HepG2 (cell line): Measurements from ENCODE around the gene ENTPD1. TPM values are rescaled to one million over a fixed set of nuclear protein-coding genes. Genes with fewer than 3 reads are reported as not detected.

ENCODE experiments used
- BRCA1 ChIP-seq: sonication (generic); formaldehyde crosslinking; IDR thresholded peaks from 2 replicates; pipeline ENCODE4 v1.4.0; 2020; ENCODE audit warnings: missing genetic modification reagents
- polyA plus RNA-seq, 8 experiments: library from polyadenylated mRNA; depleted of rRNA in 3 of 8; stranded (reverse) in 7 of 8; unstranded in 1 of 8; fragments of >200 nt; fragmentation: Illumina TruSeq in 4 of 8; extraction: Trizol in 4 of 8; gene quantifications; 2 replicates each; pipeline versions ENCODE4 v1.2.1 to v1.2.3, GENCODE V29; 2011 to 2016; ENCODE audit warnings: low read depth in 4 of 8, missing spikeins in 1 of 8, mixed read lengths in 1 of 8; ENCODE audit not compliant: insufficient read depth in 1 of 8
- total RNA-seq, 5 experiments: library from RNA; depleted of rRNA; stranded (reverse); fragments of >200 nt; fragmentation: Illumina TruSeq; extraction: Trizol; gene quantifications; 2 replicates each; pipeline ENCODE4 v1.2.3, GENCODE V29; 2016; ENCODE audit warnings: low read depth in 1 of 5
- TF ChIP-seq, protein P1 (sequence below): sonication (generic); formaldehyde crosslinking; IDR thresholded peaks from 2 replicates; pipeline ENCODE4 v1.4.0; 2020; ENCODE audit warnings: missing genetic modification reagents
- TF ChIP-seq, protein P2 (sequence below): sonication (generic); formaldehyde crosslinking; IDR thresholded peaks from 2 replicates; pipeline ENCODE4 v1.4.0; 2020; ENCODE audit warnings: mild to moderate bottlenecking, missing genetic modification reagents
- TF ChIP-seq, protein P3 (sequence below): sonication (generic); formaldehyde crosslinking; IDR thresholded peaks from 2 replicates; pipeline ENCODE4 v1.5.1; 2020; ENCODE audit warnings: missing genetic modification reagents, mild to moderate bottlenecking, borderline replicate concordance
- TF ChIP-seq, protein P4 (sequence below): sonication (generic); formaldehyde crosslinking; IDR thresholded peaks from 2 replicates; pipeline ENCODE4 v1.8.0; 2022; ENCODE audit warnings: mild to moderate bottlenecking, missing genetic modification reagents

Gene ENTPD1
- total and polyA plus RNA-seq, 2 of the 13 experiments (the other 11 are each of a cell fraction or from before 2014, with no cell fraction given), result 0.07 TPM

DNA sequence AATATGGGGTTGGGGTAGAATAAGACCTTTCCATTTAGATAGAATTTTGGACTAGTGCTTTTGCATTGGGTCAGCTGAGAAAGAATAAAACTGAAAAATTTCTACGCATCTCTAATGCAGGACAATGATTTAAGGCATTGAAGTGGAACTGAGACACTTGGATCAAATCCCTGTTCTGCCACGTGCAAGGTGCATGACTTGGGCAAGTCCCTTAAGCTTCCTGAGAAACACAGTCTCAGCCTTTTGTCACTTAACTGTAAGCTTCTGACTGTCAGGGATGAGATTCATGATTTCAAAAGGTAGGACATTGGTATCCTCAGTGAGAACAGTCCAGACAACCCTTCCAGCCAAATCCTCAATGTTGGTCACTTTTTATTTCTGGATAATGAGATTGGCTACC, 59.2 kb downstream of the ENTPD1 start (continued):
- TF ChIP-seq, protein P1, sequence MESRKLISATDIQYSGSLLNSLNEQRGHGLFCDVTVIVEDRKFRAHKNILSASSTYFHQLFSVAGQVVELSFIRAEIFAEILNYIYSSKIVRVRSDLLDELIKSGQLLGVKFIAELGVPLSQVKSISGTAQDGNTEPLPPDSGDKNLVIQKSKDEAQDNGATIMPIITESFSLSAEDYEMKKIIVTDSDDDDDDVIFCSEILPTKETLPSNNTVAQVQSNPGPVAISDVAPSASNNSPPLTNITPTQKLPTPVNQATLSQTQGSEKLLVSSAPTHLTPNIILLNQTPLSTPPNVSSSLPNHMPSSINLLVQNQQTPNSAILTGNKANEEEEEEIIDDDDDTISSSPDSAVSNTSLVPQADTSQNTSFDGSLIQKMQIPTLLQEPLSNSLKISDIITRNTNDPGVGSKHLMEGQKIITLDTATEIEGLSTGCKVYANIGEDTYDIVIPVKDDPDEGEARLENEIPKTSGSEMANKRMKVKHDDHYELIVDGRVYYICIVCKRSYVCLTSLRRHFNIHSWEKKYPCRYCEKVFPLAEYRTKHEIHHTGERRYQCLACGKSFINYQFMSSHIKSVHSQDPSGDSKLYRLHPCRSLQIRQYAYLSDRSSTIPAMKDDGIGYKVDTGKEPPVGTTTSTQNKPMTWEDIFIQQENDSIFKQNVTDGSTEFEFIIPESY (CRISPR knock-in tag), result no peak
- no peak for TF ChIP-seq BRCA1 (CRISPR knock-in tag)
- TF ChIP-seq, protein P2, sequence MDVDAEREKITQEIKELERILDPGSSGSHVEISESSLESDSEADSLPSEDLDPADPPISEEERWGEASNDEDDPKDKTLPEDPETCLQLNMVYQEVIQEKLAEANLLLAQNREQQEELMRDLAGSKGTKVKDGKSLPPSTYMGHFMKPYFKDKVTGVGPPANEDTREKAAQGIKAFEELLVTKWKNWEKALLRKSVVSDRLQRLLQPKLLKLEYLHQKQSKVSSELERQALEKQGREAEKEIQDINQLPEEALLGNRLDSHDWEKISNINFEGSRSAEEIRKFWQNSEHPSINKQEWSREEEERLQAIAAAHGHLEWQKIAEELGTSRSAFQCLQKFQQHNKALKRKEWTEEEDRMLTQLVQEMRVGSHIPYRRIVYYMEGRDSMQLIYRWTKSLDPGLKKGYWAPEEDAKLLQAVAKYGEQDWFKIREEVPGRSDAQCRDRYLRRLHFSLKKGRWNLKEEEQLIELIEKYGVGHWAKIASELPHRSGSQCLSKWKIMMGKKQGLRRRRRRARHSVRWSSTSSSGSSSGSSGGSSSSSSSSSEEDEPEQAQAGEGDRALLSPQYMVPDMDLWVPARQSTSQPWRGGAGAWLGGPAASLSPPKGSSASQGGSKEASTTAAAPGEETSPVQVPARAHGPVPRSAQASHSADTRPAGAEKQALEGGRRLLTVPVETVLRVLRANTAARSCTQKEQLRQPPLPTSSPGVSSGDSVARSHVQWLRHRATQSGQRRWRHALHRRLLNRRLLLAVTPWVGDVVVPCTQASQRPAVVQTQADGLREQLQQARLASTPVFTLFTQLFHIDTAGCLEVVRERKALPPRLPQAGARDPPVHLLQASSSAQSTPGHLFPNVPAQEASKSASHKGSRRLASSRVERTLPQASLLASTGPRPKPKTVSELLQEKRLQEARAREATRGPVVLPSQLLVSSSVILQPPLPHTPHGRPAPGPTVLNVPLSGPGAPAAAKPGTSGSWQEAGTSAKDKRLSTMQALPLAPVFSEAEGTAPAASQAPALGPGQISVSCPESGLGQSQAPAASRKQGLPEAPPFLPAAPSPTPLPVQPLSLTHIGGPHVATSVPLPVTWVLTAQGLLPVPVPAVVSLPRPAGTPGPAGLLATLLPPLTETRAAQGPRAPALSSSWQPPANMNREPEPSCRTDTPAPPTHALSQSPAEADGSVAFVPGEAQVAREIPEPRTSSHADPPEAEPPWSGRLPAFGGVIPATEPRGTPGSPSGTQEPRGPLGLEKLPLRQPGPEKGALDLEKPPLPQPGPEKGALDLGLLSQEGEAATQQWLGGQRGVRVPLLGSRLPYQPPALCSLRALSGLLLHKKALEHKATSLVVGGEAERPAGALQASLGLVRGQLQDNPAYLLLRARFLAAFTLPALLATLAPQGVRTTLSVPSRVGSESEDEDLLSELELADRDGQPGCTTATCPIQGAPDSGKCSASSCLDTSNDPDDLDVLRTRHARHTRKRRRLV, result no peak
- TF ChIP-seq, protein P3, sequence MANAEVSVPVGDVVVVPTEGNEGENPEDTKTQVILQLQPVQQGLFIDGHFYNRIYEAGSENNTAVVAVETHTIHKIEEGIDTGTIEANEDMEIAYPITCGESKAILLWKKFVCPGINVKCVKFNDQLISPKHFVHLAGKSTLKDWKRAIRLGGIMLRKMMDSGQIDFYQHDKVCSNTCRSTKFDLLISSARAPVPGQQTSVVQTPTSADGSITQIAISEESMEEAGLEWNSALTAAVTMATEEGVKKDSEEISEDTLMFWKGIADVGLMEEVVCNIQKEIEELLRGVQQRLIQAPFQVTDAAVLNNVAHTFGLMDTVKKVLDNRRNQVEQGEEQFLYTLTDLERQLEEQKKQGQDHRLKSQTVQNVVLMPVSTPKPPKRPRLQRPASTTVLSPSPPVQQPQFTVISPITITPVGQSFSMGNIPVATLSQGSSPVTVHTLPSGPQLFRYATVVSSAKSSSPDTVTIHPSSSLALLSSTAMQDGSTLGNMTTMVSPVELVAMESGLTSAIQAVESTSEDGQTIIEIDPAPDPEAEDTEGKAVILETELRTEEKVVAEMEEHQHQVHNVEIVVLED, result no peak
- TF ChIP-seq, protein P4, sequence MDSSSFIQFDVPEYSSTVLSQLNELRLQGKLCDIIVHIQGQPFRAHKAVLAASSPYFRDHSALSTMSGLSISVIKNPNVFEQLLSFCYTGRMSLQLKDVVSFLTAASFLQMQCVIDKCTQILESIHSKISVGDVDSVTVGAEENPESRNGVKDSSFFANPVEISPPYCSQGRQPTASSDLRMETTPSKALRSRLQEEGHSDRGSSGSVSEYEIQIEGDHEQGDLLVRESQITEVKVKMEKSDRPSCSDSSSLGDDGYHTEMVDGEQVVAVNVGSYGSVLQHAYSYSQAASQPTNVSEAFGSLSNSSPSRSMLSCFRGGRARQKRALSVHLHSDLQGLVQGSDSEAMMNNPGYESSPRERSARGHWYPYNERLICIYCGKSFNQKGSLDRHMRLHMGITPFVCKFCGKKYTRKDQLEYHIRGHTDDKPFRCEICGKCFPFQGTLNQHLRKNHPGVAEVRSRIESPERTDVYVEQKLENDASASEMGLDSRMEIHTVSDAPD (CRISPR knock-in tag), result no peak
